HEK293 (cell line): Measurements from ENCODE around the gene SAMD4A.

ENCODE experiments used
- GLI4 ChIP-seq: fragments of 450-650 bp; formaldehyde crosslinking; IDR thresholded peaks from 2 replicates; pipeline ENCODE4 v1.5.1; 2016; ENCODE audit warnings: missing biosample characterization, missing genetic modification characterization
- GLIS2 ChIP-seq: fragments of 450-650 bp; formaldehyde crosslinking; IDR thresholded peaks from 2 replicates; pipeline ENCODE4 v1.5.1; 2016; ENCODE audit warnings: missing biosample characterization, missing genetic modification characterization
- IKZF3 ChIP-seq: fragments of 450-650 bp; IDR thresholded peaks from 2 replicates; pipeline ENCODE4 v1.5.0; 2018; ENCODE audit warnings: missing biosample characterization, mild to moderate bottlenecking, missing genetic modification characterization, moderate library complexity
- PRDM1 ChIP-seq: fragments of 450-650 bp; formaldehyde crosslinking; IDR thresholded peaks from 2 replicates; pipeline ENCODE4; 2016; ENCODE audit warnings: missing biosample characterization, missing genetic modification characterization
- YY1 ChIP-seq: fragments of 450-650 bp; formaldehyde crosslinking; IDR thresholded peaks from 2 replicates; pipeline ENCODE4 v1.5.1; 2018; ENCODE audit warnings: missing biosample characterization, missing genetic modification characterization
- ZBTB8A ChIP-seq: fragments of 450-650 bp; formaldehyde crosslinking; IDR thresholded peaks from 2 replicates; pipeline ENCODE4 v1.5.1; 2016; ENCODE audit warnings: missing biosample characterization, missing genetic modification characterization
- ZNF529 ChIP-seq: fragments of 450-650 bp; formaldehyde crosslinking; IDR thresholded peaks from 2 replicates; pipeline ENCODE4 v1.5.1; 2017; ENCODE audit warnings: missing genetic modification characterization, missing biosample characterization; ENCODE audit not compliant: insufficient replicate concordance
- ZNF530 ChIP-seq: fragments of 450-650 bp; formaldehyde crosslinking; IDR thresholded peaks from 2 replicates; pipeline ENCODE4 v1.5.1; 2016; ENCODE audit warnings: low read depth, missing biosample characterization, missing genetic modification characterization
- ZNF555 ChIP-seq: fragments of 450-650 bp; formaldehyde crosslinking; conservative IDR thresholded peaks from 2 replicates; pipeline ENCODE4 v1.5.1; 2017; ENCODE audit warnings: missing biosample characterization, mild to moderate bottlenecking, missing genetic modification characterization, inconsistent platforms
- ZNF654 ChIP-seq: fragments of 450-650 bp; formaldehyde crosslinking; IDR thresholded peaks from 2 replicates; pipeline ENCODE4 v1.5.1; 2016; ENCODE audit warnings: low read depth, missing biosample characterization, missing genetic modification characterization
- TF ChIP-seq, protein P1 (sequence below): fragments of 450-650 bp; formaldehyde crosslinking; IDR thresholded peaks from 2 replicates; pipeline ENCODE4 v1.5.1; 2016; ENCODE audit warnings: missing biosample characterization, missing genetic modification characterization
- TF ChIP-seq, protein P2 (sequence below): fragments of 450-650 bp; formaldehyde crosslinking; IDR thresholded peaks from 2 replicates; pipeline ENCODE4 v1.5.1; 2016; ENCODE audit warnings: missing biosample characterization, missing genetic modification characterization, low read depth
- TF ChIP-seq, protein P3 (sequence below): fragments of 450-650 bp; formaldehyde crosslinking; IDR thresholded peaks from 2 replicates; pipeline ENCODE4 v1.5.1; 2016; ENCODE audit warnings: missing biosample characterization, missing genetic modification characterization

DNA sequence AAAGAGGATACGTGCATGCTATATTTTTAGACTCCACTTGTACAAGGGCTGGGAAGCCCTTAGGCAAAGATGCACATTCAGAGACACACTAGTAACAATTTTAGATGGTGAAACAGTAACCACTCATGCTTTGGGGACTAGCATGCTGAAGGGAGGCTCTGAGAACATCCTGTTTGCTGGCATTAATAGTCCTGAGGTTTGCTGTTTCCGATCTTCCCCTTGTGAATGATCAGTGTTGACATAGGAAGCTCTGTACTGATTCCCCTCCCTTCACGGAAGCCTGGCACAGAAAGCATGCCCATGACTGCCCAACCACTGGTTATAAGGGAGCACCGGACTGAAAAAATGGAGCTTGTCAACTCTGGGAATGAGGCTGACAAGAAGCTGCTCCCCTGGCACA is 171.1 kb downstream of the SAMD4A start:
- TF ChIP-seq GLIS2 (tag by site-specific recombination) = no peak
- TF ChIP-seq GLI4 (tag by site-specific recombination) = no peak
- TF ChIP-seq, protein P1, sequence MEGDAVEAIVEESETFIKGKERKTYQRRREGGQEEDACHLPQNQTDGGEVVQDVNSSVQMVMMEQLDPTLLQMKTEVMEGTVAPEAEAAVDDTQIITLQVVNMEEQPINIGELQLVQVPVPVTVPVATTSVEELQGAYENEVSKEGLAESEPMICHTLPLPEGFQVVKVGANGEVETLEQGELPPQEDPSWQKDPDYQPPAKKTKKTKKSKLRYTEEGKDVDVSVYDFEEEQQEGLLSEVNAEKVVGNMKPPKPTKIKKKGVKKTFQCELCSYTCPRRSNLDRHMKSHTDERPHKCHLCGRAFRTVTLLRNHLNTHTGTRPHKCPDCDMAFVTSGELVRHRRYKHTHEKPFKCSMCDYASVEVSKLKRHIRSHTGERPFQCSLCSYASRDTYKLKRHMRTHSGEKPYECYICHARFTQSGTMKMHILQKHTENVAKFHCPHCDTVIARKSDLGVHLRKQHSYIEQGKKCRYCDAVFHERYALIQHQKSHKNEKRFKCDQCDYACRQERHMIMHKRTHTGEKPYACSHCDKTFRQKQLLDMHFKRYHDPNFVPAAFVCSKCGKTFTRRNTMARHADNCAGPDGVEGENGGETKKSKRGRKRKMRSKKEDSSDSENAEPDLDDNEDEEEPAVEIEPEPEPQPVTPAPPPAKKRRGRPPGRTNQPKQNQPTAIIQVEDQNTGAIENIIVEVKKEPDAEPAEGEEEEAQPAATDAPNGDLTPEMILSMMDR (tag by site-specific recombination) = no peak
- no peak for TF ChIP-seq ZNF654 (tag by site-specific recombination)
- TF ChIP-seq, protein P2, sequence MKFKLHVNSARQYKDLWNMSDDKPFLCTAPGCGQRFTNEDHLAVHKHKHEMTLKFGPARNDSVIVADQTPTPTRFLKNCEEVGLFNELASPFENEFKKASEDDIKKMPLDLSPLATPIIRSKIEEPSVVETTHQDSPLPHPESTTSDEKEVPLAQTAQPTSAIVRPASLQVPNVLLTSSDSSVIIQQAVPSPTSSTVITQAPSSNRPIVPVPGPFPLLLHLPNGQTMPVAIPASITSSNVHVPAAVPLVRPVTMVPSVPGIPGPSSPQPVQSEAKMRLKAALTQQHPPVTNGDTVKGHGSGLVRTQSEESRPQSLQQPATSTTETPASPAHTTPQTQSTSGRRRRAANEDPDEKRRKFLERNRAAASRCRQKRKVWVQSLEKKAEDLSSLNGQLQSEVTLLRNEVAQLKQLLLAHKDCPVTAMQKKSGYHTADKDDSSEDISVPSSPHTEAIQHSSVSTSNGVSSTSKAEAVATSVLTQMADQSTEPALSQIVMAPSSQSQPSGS (tag by site-specific recombination) = no peak
- no peak for TF ChIP-seq ZNF529 (tag by site-specific recombination)
- no peak for TF ChIP-seq ZNF530 (tag by site-specific recombination)
- no peak for TF ChIP-seq PRDM1
- TF ChIP-seq, protein P3, sequence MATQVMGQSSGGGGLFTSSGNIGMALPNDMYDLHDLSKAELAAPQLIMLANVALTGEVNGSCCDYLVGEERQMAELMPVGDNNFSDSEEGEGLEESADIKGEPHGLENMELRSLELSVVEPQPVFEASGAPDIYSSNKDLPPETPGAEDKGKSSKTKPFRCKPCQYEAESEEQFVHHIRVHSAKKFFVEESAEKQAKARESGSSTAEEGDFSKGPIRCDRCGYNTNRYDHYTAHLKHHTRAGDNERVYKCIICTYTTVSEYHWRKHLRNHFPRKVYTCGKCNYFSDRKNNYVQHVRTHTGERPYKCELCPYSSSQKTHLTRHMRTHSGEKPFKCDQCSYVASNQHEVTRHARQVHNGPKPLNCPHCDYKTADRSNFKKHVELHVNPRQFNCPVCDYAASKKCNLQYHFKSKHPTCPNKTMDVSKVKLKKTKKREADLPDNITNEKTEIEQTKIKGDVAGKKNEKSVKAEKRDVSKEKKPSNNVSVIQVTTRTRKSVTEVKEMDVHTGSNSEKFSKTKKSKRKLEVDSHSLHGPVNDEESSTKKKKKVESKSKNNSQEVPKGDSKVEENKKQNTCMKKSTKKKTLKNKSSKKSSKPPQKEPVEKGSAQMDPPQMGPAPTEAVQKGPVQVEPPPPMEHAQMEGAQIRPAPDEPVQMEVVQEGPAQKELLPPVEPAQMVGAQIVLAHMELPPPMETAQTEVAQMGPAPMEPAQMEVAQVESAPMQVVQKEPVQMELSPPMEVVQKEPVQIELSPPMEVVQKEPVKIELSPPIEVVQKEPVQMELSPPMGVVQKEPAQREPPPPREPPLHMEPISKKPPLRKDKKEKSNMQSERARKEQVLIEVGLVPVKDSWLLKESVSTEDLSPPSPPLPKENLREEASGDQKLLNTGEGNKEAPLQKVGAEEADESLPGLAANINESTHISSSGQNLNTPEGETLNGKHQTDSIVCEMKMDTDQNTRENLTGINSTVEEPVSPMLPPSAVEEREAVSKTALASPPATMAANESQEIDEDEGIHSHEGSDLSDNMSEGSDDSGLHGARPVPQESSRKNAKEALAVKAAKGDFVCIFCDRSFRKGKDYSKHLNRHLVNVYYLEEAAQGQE = no peak
- TF ChIP-seq YY1 (tag by site-specific recombination) = no peak
- TF ChIP-seq ZNF555 (tag by site-specific recombination) = no peak
- no peak for TF ChIP-seq IKZF3 (tag by site-specific recombination)
- no peak for TF ChIP-seq ZBTB8A (tag by site-specific recombination)
